Chondrocyte (in vitro differentiated cells): Measurements from ENCODE around the gene TTC33. TPM values are rescaled to one million over a fixed set of nuclear protein-coding genes. Genes with fewer than 3 reads are reported as not detected.
A peak's percentile ranks its signal among the peaks of the same experiment; 100 is the strongest.

Experiments used
- DNase-seq: peaks from one replicate; pipeline ENCODE4 v3.0.0; 2021; ENCODE audit warnings: mixed read lengths, low spot score
- H3K27ac Mint-ChIP-seq: one replicate; pipeline ENCODE4 v1.8.0; 2021; ENCODE audit warnings: mild to moderate bottlenecking, moderate library complexity, mixed read lengths; ENCODE audit not compliant: unreplicated experiment
- H3K27me3 Mint-ChIP-seq: 2 replicates; pipeline ENCODE4 v1.8.0; 2021; ENCODE audit warnings: low read depth, mixed read lengths
- H3K36me3 Mint-ChIP-seq: 2 replicates; pipeline ENCODE4 v1.8.0; 2021; ENCODE audit warnings: low read depth, mixed read lengths
- H3K4me1 Mint-ChIP-seq: 2 replicates; pipeline ENCODE4 v1.8.0; 2021; ENCODE audit warnings: low read depth, mild to moderate bottlenecking, mixed read lengths
- H3K4me3 Mint-ChIP-seq: one replicate; pipeline ENCODE4 v1.8.0; 2021; ENCODE audit warnings: mild to moderate bottlenecking, moderate library complexity, mixed read lengths; ENCODE audit not compliant: unreplicated experiment
- H3K9me3 Mint-ChIP-seq: 2 replicates; pipeline ENCODE4 v1.8.0; 2021; ENCODE audit warnings: low read depth, mixed read lengths
- total RNA-seq: library from RNA; stranded (reverse); gene quantifications from 3 replicates; pipeline ENCODE4 v1.2.1, GENCODE V29; 2021
- TF ChIP-seq, protein P1 (sequence below): fragments of 200-600 bp; sonication (generic); IDR thresholded peaks from 2 replicates; pipeline ENCODE4 v1.5.0; 2021; ENCODE audit warnings: antibody characterized with exemption, mild to moderate bottlenecking, moderate library complexity

The TTC33 gene
- total RNA-seq, 1 donor from 2014 or later: 14.3 TPM

DNA sequence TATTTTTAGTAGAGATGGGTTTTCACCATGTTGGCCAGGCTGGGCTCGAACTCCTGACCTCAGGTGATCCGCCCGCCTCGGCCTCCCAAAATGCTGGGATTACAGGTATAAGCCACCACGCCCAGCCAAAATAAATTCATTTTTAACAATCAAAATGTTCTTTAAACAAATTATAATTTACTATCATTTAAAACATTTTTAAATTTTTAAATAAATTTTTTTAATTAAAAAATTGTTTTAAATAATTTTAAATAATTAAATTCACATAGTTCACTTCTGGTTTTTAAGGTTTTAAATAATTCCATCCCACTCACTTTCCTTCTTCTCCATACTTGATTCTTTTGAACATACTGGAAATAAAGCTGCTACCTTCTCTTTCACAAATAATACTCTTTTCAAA is 15.0 kb upstream of the TTC33 start:
- H3K9me3 Mint-ChIP-seq: no peaks in the 10 kb centered on the region
- DNase-seq: no peak
- H3K4me3 Mint-ChIP-seq: no peak overlapping the region
- peaks cover 4% of the 10 kb centered on the region for H3K4me1 Mint-ChIP-seq
- TF ChIP-seq, protein P1, sequence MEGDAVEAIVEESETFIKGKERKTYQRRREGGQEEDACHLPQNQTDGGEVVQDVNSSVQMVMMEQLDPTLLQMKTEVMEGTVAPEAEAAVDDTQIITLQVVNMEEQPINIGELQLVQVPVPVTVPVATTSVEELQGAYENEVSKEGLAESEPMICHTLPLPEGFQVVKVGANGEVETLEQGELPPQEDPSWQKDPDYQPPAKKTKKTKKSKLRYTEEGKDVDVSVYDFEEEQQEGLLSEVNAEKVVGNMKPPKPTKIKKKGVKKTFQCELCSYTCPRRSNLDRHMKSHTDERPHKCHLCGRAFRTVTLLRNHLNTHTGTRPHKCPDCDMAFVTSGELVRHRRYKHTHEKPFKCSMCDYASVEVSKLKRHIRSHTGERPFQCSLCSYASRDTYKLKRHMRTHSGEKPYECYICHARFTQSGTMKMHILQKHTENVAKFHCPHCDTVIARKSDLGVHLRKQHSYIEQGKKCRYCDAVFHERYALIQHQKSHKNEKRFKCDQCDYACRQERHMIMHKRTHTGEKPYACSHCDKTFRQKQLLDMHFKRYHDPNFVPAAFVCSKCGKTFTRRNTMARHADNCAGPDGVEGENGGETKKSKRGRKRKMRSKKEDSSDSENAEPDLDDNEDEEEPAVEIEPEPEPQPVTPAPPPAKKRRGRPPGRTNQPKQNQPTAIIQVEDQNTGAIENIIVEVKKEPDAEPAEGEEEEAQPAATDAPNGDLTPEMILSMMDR: no peak
- no peaks in the 10 kb centered on the region for H3K27me3 Mint-ChIP-seq
- H3K36me3 Mint-ChIP-seq: peaks cover 10% of the 10 kb centered on the region
- H3K27ac Mint-ChIP-seq: no peak overlapping the region

DNA sequence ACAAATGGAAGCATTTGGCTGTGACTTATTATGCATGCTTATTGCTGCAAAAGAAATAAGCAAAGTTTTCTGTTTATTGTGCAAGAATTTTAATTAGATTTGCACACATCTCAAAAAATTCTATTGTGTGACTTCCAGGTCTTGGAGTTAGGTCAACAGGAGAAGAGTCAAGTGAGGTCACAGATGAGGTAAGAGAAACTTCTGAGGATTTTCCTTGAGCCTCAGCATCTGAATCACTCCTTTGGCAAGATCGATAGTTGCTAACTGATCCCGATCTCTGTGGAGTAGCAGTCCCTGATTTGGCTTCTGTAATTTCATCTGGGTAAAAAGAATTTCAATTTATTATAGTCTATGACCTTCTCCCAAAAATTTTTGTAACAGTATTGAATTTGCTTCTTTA is 6.9 kb upstream of the TTC33 start:
- Mint-ChIP-seq H3K4me1 (no peaks in the 10 kb centered on the region), H3K4me3 (no peak overlapping the region), H3K36me3 (peaks cover 12% of the 10 kb centered on the region), H3K27me3 (no peaks in the 10 kb centered on the region), H3K9me3 (no peaks in the 10 kb centered on the region), H3K27ac (no peak overlapping the region)
- TF ChIP-seq, protein P1: no peak
- DNase-seq: no peak

DNA sequence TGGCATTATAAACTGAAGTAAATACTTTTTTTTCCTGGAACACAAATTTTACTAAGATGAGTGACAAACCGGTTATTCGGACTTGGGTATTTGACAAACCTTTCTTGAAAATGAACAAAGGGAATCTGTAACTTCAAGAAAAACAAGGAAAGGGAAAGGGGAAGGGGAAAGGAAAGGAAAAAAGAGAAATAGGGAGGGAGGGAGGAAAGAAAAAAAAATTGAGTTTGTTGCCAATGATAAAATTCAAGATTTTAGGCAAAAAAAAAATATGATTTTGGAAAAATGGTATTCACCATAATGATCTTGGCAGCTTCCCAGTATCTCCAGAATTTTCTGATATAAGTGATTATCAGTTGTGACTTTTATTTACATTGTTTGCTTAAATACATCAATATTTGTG is 1.6 kb upstream of the TTC33 start:
- DNase-seq: no peak
- Mint-ChIP-seq H3K27me3 (no peaks in the 10 kb centered on the region), H3K4me3 (no peak overlapping the region), H3K4me1 (no peaks in the 10 kb centered on the region), H3K9me3 (no peaks in the 10 kb centered on the region), H3K27ac (no peak overlapping the region), H3K36me3 (peaks cover 3% of the 10 kb centered on the region)
- TF ChIP-seq, protein P1: no peak

DNA sequence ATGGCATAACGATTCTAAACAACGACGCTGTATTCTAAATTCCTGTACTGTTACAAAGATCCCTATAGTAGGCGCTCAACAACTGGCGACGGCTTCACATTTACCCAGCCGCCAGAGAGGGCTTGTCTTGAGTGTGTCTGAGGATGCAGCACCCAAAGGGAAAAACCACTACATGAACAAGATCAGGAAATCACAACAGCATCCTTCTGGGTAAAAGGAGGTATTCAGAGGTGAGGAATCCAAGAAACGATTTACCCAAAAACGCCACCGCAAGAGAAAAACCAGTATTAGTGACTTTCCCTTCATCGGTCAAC is 711 bp downstream of the TTC33 start:
- Mint-ChIP-seq H3K36me3 (peaks cover 4% of the 10 kb centered on the region), H3K9me3 (peaks cover 4% of the 10 kb centered on the region), H3K4me3 (no peak overlapping the region), H3K27me3 (no peaks in the 10 kb centered on the region), H3K27ac (no peak overlapping the region), H3K4me1 (no peaks in the 10 kb centered on the region)
- DNase-seq: no peak
- TF ChIP-seq, protein P1: peak; percentile 82

DNA sequence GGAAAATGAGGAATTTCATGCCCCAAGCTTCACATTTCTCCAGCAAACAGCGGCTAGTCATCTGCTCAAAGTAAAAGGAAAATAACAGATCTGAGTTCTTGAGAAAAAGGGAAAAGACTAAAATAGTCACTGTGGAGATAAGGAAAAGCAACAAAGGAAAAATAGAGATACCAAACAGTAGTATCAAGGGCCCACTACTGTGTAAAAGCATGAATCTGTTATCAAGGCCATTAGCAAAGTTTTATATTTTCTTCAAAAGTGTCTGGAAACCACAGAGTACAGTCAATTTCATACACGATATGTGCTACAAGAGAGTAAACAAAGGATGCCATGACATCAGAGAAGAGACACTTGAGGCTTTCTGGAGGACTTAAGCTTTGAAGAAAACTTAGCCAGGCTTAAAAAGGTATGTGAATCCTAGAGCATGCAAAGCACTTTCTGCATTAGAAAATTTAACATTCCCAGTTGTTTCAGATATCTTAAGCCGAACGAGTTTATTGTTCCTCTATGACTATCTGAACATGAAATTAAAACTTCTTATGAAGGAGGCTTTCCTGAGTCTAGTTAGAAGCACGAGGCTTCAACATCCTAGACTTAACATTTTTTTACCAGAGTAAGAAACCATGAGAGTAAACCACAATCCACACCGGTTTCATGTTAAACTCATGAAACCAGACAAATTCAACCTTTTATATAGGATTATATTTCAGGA is 1.2 kb downstream of the TTC33 start:
- no peak for DNase-seq

More for the DNA sequence above, 1.2 kb downstream of the TTC33 start:
- Mint-ChIP-seq H3K27me3 (no peaks in the 10 kb centered on the region), H3K4me1 (no peaks in the 10 kb centered on the region), H3K9me3 (peaks cover 4% of the 10 kb centered on the region), H3K36me3 (peaks cover 4% of the 10 kb centered on the region), H3K27ac (no peak overlapping the region), H3K4me3 (no peak overlapping the region)
- TF ChIP-seq, protein P1: no peak
